SH-SY5Y (cell line): ENCODE data around the gene STXBP4.

Experiments used
- GATA2 ChIP-seq: IDR thresholded peaks from 2 replicates; pipeline ENCODE4 v1.6.1; 2011; ENCODE audit warnings: mild to moderate bottlenecking, low read depth, low read length
- GATA3 ChIP-seq: IDR thresholded peaks from 2 replicates; pipeline ENCODE4 v1.6.1; 2011; ENCODE audit warnings: low read depth, mild to moderate bottlenecking, low read length, moderate library complexity

GRCh38 chr17:54933921-54934320, 34.6 kb upstream of the STXBP4 start:
- no peak for TF ChIP-seq GATA3
- no peak for TF ChIP-seq GATA2
